Measurements from ENCODE around the gene SELENOM.
A peak's percentile ranks its signal among the peaks of the same experiment; 100 is the strongest.

SELENOM gene

GRCh38 chr22:31107178-31107893 is at the start of gene SELENOM:
Gene SELENOM (minus strand): TSS chr22:31107568. CDS start chr22:31107505, 63 bp downstream.
- peak; percentile 85 for DNase-seq

GRCh38 chr22:31155422-31155821 is 48.1 kb upstream of the SELENOM start:
- DNase-seq = no peak

- DNase-seq = no peak
Measured at GRCh38 chr22:31154975-31155374, 47.6 kb upstream of the SELENOM start.

- no peak for DNase-seq
Measured at GRCh38 chr22:31153357-31153756, 46.0 kb upstream of the SELENOM start.

- DNase-seq = no peak
Measured at GRCh38 chr22:31151872-31152271, 44.5 kb upstream of the SELENOM start.

GRCh38 chr22:31150615-31151014 is 43.2 kb upstream of the SELENOM start:
- no peak for DNase-seq

GRCh38 chr22:31148953-31149627 is 41.7 kb upstream of the SELENOM start:
- no peak for DNase-seq

- no peak for DNase-seq
Measured at GRCh38 chr22:31148488-31148887, 41.1 kb upstream of the SELENOM start.

- no peak for DNase-seq
Measured at GRCh38 chr22:31144223-31144622, 36.9 kb upstream of the SELENOM start.

GRCh38 chr22:31143537-31143936 is 36.2 kb upstream of the SELENOM start:
- DNase-seq = no peak

GRCh38 chr22:31143038-31143437 is 35.7 kb upstream of the SELENOM start:
- DNase-seq = no peak

GRCh38 chr22:31142285-31142684 is 34.9 kb upstream of the SELENOM start:
- DNase-seq = no peak

GRCh38 chr22:31141551-31141950 is 34.2 kb upstream of the SELENOM start:
- DNase-seq = no peak

- DNase-seq = no peak
Measured at GRCh38 chr22:31140746-31141145, 33.4 kb upstream of the SELENOM start.

GRCh38 chr22:31139866-31140716 is 32.7 kb upstream of the SELENOM start, which contains the start of gene PLA2G3:
Gene PLA2G3 (minus strand): TSS chr22:31140508. CDS start chr22:31140354, 154 bp downstream.
- DNase-seq = no peak

GRCh38 chr22:31139066-31139465 is 31.7 kb upstream of the SELENOM start:
- DNase-seq = no peak

- DNase-seq = no peak
Measured at GRCh38 chr22:31138126-31138525, 30.8 kb upstream of the SELENOM start.

- DNase-seq = no peak
Measured at GRCh38 chr22:31137721-31138120, 30.4 kb upstream of the SELENOM start.

GRCh38 chr22:31136711-31137110 is 29.3 kb upstream of the SELENOM start:
- no peak for DNase-seq

GRCh38 chr22:31136155-31136554 is 28.8 kb upstream of the SELENOM start:
- no peak for DNase-seq

- no peak for DNase-seq
Measured at GRCh38 chr22:31135706-31136105, 28.3 kb upstream of the SELENOM start.

- DNase-seq = no peak
Measured at GRCh38 chr22:31134688-31135087, 27.3 kb upstream of the SELENOM start.

GRCh38 chr22:31133911-31134310 is 26.5 kb upstream of the SELENOM start:
- DNase-seq = no peak

- DNase-seq = no peak
Measured at GRCh38 chr22:31130873-31131272, 23.5 kb upstream of the SELENOM start.
